MM.1S (cell line): ENCODE results near the gene PDZRN3.

Experiments
- DNase-seq: peaks from one replicate; pipeline ENCODE4 v3.0.0-alpha.2; 2015
- H2AFZ ChIP-seq: fragments of 300-600 bp; sonication (generic); 2 replicates; pipeline ENCODE4 v1.6.0; 2016; ENCODE audit warnings: antibody characterized with exemption, low read length
- H3F3A ChIP-seq: fragments of 300-600 bp; sonication (generic); 2 replicates; pipeline ENCODE4 v1.6.1; 2016; ENCODE audit warnings: mild to moderate bottlenecking, antibody characterized with exemption, low read length, moderate library complexity, mixed read lengths; ENCODE audit not compliant: insufficient read depth
- H3K27ac ChIP-seq: fragments of 300-600 bp; sonication (generic); 2 replicates; pipeline ENCODE4 v1.5.1; 2016; ENCODE audit warnings: mild to moderate bottlenecking, low read length
- H3K27me3 ChIP-seq: fragments of 300-600 bp; sonication (generic); replicated peaks from 2 replicates; pipeline ENCODE4 v1.6.0; 2016; ENCODE audit warnings: low read length; ENCODE audit not compliant: insufficient read depth
- H3K36me3 ChIP-seq: fragments of 300-600 bp; sonication (generic); replicated peaks from 2 replicates; pipeline ENCODE4 v1.6.1; 2016; ENCODE audit warnings: mild to moderate bottlenecking, low read length, mixed read lengths; ENCODE audit not compliant: insufficient read depth
- H3K4me1 ChIP-seq: fragments of 300-600 bp; sonication (generic); 2 replicates; pipeline ENCODE4 v1.6.1; 2016; ENCODE audit warnings: low read length, mixed read lengths
- H3K4me2 ChIP-seq: fragments of 300-600 bp; sonication (generic); 2 replicates; pipeline ENCODE4 v1.6.0; 2016; ENCODE audit warnings: low read depth, low read length
- H3K4me3 ChIP-seq: fragments of 300-600 bp; sonication (generic); 2 replicates; pipeline ENCODE4 v1.5.1; 2016; ENCODE audit warnings: low read length, mixed read lengths
- H3K79me2 ChIP-seq: fragments of 300-600 bp; sonication (generic); 2 replicates; pipeline ENCODE4 v1.6.1; 2016; ENCODE audit warnings: mixed run types, low read length, mixed read lengths
- H3K9ac ChIP-seq: fragments of 300-600 bp; sonication (generic); 2 replicates; pipeline ENCODE4 v1.6.1; 2016; ENCODE audit warnings: low read length, mixed read lengths
- H3K9me2 ChIP-seq: fragments of 300-600 bp; sonication (generic); replicated peaks from 2 replicates; pipeline ENCODE4 v1.6.1; 2016; ENCODE audit warnings: mild to moderate bottlenecking, low read length, mixed read lengths; ENCODE audit not compliant: insufficient read depth
- H3K9me3 ChIP-seq: fragments of 300-600 bp; sonication (generic); replicated peaks from 2 replicates; pipeline ENCODE4 v1.6.1; 2016; ENCODE audit warnings: mild to moderate bottlenecking, low read length, mixed read lengths; ENCODE audit not compliant: insufficient read depth
- H4K20me1 ChIP-seq: fragments of 300-600 bp; sonication (generic); 2 replicates; pipeline ENCODE4 v1.6.1; 2016; ENCODE audit warnings: mild to moderate bottlenecking, low read length, moderate library complexity, mixed read lengths; ENCODE audit not compliant: insufficient read depth
- EZH2 ChIP-seq: fragments of 300-600 bp; sonication (generic); optimal IDR thresholded peaks from 2 replicates; pipeline ENCODE3; 2017; ENCODE audit warnings: low read depth, mild to moderate bottlenecking, antibody characterized with exemption, low read length, mixed read lengths
- EZH2phosphoT487 ChIP-seq: fragments of 300-600 bp; sonication (generic); IDR thresholded peaks from 2 replicates; pipeline ENCODE4 v1.6.1; 2018; ENCODE audit warnings: antibody characterized with exemption, low read length
- TF ChIP-seq, protein P1 (sequence below): fragments of 300-600 bp; sonication (generic); IDR thresholded peaks from 2 replicates; pipeline ENCODE4 v1.5.1; 2016; ENCODE audit warnings: antibody characterized with exemption, low read length, mixed read lengths

PDZRN3 gene

GRCh38 chr3:73599605-73600004, 25.1 kb downstream of the PDZRN3 start:
- Histone ChIP-seq H2AFZ (no peak overlapping the region), H3K4me1 (no peaks in the 10 kb centered on the region), H3K4me2 (no peak overlapping the region), H3K27ac (no peak overlapping the region), H3K9ac (no peak overlapping the region), H4K20me1 (no peaks in the 10 kb centered on the region), H3K36me3 (no peaks in the 10 kb centered on the region), H3K27me3 (no peaks in the 10 kb centered on the region), H3K4me3 (no peak overlapping the region), H3K9me3 (no peaks in the 10 kb centered on the region), H3F3A (no peaks in the 10 kb centered on the region), H3K9me2 (no peaks in the 10 kb centered on the region), H3K79me2 (no peaks in the 10 kb centered on the region)
- no peak for TF ChIP-seq EZH2
- TF ChIP-seq, protein P1, sequence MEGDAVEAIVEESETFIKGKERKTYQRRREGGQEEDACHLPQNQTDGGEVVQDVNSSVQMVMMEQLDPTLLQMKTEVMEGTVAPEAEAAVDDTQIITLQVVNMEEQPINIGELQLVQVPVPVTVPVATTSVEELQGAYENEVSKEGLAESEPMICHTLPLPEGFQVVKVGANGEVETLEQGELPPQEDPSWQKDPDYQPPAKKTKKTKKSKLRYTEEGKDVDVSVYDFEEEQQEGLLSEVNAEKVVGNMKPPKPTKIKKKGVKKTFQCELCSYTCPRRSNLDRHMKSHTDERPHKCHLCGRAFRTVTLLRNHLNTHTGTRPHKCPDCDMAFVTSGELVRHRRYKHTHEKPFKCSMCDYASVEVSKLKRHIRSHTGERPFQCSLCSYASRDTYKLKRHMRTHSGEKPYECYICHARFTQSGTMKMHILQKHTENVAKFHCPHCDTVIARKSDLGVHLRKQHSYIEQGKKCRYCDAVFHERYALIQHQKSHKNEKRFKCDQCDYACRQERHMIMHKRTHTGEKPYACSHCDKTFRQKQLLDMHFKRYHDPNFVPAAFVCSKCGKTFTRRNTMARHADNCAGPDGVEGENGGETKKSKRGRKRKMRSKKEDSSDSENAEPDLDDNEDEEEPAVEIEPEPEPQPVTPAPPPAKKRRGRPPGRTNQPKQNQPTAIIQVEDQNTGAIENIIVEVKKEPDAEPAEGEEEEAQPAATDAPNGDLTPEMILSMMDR: no peak
- no peak for TF ChIP-seq EZH2phosphoT487
- no peak for DNase-seq

DNA sequence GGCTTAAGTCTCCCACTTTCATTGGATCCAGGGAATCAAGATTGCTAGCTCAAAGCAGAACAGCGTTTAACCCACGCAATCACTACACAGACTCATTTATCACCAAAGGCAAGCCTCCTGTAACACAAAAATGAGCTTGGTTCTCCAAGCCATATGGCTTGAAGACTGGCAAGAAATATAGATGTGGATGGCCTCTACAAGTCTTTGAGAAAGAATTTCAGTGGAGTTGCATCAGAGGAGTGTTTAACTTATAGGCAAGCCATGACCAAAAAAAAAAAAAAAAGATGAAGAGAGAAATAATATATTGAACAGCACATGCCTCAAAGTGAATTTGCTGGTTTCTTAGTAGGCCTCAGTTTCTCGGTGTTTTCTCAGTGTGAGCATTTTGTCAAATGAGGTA, 27.3 kb downstream of the PDZRN3 start:
- no peaks in the 10 kb centered on the region for H3K36me3 ChIP-seq
- H3K4me1 ChIP-seq: no peaks in the 10 kb centered on the region
- DNase-seq: no peak
- no peak overlapping the region for H3K27ac ChIP-seq
- no peak overlapping the region for H3K4me3 ChIP-seq
- no peak overlapping the region for H3K4me2 ChIP-seq
- TF ChIP-seq EZH2: no peak
- TF ChIP-seq EZH2phosphoT487: no peak
- TF ChIP-seq, protein P1: no peak
- H3K79me2 ChIP-seq: no peaks in the 10 kb centered on the region
- H3K9me2 ChIP-seq: no peaks in the 10 kb centered on the region
- no peaks in the 10 kb centered on the region for H3K9me3 ChIP-seq
- no peak overlapping the region for H2AFZ ChIP-seq
- no peaks in the 10 kb centered on the region for H4K20me1 ChIP-seq
- H3K9ac ChIP-seq: no peak overlapping the region
- no peaks in the 10 kb centered on the region for H3F3A ChIP-seq
- no peaks in the 10 kb centered on the region for H3K27me3 ChIP-seq

- Histone ChIP-seq H3K9me3 (no peaks in the 10 kb centered on the region), H3K4me1 (no peaks in the 10 kb centered on the region), H3K27ac (no peak overlapping the region), H3K4me3 (no peak overlapping the region), H3K27me3 (no peaks in the 10 kb centered on the region), H3K9me2 (no peaks in the 10 kb centered on the region), H3K4me2 (no peak overlapping the region), H3K36me3 (no peaks in the 10 kb centered on the region), H3F3A (no peaks in the 10 kb centered on the region), H3K79me2 (no peaks in the 10 kb centered on the region), H4K20me1 (no peaks in the 10 kb centered on the region), H2AFZ (no peak overlapping the region), H3K9ac (no peak overlapping the region)
- no peak for DNase-seq
- TF ChIP-seq EZH2phosphoT487: no peak
- no peak for TF ChIP-seq EZH2
- TF ChIP-seq, protein P1: no peak
These were observed 32.3 kb downstream of the PDZRN3 start for GRCh38 chr3:73592154-73593144.
